Measurements from ENCODE around the gene BMP10. TPM values are rescaled to one million over a fixed set of nuclear protein-coding genes. Genes with fewer than 3 reads are reported as not detected.
A peak's percentile ranks its signal among the peaks of the same experiment; 100 is the strongest.

BMP10 gene, protein sequence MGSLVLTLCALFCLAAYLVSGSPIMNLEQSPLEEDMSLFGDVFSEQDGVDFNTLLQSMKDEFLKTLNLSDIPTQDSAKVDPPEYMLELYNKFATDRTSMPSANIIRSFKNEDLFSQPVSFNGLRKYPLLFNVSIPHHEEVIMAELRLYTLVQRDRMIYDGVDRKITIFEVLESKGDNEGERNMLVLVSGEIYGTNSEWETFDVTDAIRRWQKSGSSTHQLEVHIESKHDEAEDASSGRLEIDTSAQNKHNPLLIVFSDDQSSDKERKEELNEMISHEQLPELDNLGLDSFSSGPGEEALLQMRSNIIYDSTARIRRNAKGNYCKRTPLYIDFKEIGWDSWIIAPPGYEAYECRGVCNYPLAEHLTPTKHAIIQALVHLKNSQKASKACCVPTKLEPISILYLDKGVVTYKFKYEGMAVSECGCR
- not detected in 2 replicates for total RNA-seq

DNA sequence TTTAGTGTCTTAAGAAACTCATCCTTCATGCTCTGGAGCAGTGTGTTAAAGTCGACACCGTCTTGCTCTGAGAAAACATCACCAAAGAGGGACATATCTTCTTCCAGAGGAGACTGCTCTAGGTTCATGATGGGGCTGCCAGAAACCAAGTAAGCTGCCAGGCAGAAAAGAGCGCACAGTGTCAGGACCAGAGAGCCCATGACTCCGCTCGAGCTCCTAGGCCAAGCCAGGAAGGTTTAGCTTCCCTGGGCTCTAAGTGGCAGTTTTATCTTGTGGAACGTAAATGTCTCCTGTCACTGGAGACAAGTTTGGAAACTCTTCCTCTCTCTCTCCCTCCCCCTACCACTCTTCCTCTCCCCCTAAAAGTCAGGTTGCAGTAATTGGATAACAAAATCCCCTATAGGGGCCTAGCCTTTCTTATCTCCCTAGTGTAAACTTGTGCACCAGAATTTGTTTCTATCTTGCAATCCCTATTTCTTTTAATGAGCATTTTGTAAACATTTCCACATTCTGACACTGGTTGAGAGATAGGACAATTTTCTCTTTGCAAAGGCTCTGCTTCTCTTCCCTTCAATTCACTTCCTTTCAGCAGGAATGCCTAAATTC is at the start of gene BMP10:
TSS of gene BMP10 (minus strand) at position 239 of the 606 bp plus-strand sequence. CDS start at position 200, 39 bp downstream.
- DNase-seq (ENCODE audit: low read depth in 2 of 2), result no peak

DNA sequence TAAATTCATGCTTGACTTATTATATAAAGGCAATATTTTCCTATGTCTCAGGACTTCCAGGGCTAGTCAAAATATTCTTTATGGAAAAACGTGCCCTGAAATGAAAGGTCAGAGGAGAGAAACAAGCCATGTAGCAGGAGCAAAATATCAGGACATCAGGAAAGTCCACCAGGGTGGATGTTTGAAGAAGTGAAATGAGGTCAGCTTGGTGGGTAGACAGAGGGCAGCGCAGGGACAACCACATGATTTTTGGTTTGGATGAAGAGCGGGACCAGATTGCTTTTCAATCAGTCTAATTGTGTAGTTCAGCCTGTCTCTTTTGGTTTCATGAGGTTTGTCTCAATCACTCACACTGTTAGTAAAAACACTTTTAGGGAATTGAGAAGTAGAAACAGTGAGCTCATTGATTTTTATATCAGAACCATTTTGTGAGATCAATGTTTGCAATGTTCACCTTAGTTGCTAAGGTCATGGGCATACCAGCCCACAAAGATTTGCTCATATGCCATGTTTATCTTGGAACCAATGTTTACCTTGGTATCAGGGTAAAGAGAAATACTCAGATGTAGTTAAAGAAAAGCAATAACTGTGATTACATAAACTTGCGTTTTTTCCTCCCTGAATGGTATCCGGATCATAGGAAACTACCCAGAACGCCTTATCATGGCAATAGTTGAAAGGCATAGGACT is 49.4 kb upstream of the BMP10 start:
- no peak for DNase-seq (ENCODE audit: low read depth in 2 of 2)

DNA sequence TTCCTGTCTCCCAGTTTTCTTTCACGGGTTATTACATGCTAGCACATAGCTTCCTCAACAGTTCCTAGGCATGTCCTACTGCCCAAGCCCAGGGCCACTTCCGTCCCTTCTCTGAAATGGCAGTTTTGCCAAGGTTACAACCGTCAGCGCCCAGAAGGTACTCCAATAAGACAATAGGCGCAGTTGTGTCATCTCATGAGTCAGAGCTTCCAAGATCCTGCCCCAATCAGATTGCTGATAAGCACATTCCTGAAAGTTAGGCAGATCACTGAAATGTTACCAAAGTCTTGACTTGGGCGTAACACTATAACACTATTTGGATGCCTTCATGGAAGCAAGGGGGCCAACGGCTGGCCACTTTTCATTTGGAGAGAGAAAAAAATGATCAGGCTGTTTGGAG is 47.3 kb upstream of the BMP10 start:
- DNase-seq (ENCODE audit: low read depth in 2 of 2), result peak; percentile 11 to 79

DNA sequence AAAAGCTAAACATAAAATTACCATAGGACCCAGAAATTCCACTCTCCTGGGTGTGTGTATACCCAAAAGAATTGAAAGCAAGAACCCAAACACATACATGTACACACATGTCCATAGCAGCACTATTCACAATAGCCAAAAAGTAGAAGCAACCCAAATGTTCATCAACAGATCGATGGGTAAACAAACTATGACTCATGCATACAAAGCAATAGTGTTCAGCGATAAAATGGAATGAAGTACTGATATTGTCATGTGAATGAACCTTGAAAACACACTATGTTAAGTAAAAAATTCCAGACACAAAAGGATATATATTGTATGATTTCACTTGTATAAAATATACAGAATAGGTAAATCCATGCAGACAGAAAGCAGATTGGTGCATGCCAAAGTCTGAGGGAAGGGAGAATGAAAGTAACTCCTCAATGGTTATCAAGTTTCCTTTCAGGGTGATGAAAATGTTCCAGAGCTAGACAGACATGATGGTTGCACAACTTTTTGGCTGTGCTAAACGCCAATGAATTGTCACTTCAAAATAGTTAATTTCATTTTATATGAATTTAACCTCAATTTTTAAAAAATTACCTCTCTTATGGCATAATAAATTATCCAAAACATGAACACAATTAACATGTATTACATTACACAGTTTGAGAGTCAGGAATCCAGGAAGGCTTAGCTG is 46.0 kb upstream of the BMP10 start:
- DNase-seq (ENCODE audit: low read depth in 2 of 2), result no peak

DNA sequence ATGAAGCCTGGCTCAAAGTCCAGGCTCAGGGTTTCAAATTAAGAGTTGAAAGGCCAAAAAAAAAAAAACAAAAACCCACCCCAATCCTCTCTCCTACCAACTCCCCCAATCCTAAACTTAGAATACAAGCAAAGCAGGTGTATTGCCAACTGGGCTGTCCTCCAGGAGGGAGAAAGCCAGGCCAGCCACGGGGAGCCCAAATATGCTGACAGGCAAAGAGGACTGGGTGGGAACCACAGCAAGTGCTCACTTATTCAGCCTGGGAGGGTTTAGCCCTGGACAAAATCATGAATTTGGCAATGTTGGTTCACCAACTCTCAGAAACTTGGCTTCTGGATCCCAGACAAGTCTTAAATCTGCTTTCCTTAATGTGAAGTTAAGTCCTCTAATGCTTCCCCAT is 45.0 kb upstream of the BMP10 start:
- DNase-seq (ENCODE audit: low read depth in 2 of 2), result no peak

DNA sequence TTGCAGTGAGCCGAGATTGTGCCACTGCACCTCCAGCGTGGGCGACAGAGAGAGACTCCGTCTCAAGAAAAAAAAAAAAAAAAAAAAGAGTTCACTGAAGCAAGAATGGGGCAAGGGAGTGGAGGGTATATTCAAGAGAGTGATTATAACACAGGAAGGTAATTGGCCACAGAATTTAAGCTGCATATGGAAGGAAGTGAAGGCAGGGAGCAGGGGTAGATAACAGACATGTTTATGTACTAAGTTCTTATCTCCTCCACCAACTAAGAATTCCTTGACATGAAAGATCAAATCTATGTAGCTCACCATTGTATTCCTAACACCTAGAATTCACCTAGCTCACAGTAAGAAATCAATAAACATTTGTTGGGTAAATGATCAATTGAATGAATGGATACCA is 44.2 kb upstream of the BMP10 start:
- no peak for DNase-seq (ENCODE audit: low read depth in 2 of 2)

DNA sequence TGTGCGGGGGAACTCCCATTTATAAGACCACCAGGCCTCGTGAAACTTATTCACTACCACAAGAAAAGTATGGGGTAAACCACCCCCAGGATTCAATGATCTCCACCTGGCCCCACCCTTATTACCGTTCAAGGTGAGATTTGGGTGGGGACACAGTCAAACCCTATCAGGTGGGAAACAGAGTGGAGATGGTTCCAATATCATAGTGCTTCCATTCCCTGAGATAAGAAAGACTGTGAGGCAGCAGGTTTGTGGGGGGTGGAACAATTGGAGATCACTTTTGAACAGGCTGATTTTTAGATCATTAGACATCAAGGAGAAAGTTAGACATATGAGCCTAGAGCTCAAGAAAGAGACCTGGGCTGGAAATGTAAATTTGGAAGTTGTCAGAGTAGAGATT is 42.2 kb upstream of the BMP10 start:
- no peak for DNase-seq (ENCODE audit: low read depth in 2 of 2)

DNA sequence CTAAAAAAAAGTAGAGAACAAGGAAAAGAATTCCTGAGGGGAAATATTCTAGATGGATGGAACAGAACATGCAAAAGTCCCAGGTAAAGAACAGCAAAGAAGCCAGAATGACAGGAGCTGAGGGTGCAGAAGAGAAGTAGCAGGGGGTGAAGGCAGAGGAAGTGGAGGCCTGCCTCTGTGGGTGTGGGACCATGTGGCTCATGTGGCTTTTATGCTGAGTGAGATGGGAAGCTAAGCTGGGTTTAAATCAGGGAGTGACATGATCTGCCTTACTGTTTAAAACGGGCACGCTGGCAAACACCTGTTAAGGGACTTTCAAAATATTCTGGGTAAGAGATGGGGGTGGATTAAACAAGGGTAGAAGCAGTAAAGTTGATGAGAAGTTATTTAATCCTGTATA is 41.5 kb upstream of the BMP10 start:
- no peak for DNase-seq (ENCODE audit: low read depth in 2 of 2)

DNA sequence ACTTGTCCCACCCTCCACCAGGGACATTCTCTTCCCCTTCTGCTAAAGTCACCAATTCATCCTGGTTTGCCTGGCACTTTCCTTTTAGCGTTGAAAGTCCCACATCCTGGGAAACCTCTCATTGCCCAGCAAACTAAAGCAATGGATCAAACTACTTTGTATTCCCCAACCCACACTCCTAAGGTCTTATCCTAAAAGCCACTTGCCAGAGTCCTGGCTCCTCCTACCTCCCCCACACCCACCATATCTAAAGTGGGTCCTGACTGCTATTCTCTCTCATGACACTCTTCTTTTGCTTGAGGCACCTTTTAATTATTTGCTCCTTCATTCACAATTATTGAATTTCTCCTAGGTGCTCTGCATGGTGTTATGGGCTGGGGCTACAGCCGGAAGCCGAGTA is 40.9 kb upstream of the BMP10 start:
- DNase-seq (ENCODE audit: low read depth in 2 of 2), result no peak

DNA sequence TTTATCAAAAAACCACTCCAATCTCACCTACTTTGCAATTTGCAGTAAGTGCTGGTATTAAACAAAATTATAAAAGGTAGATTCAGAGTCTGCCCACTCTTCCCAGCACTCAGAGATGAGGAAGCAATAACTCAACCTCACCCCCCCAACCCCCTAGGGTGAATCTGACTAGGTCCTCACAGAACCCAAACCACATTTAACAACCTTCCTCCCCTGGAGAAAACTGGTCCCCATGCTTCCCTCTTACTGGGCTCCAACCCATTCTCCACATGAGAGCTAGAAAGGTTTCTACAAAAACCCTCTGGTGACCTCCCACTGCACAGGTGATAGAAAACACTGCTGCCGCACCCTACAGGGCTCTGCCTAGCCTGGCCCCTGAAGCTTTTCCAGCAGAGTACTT is 40.5 kb upstream of the BMP10 start:
- DNase-seq (ENCODE audit: low read depth in 2 of 2), result no peak

DNA sequence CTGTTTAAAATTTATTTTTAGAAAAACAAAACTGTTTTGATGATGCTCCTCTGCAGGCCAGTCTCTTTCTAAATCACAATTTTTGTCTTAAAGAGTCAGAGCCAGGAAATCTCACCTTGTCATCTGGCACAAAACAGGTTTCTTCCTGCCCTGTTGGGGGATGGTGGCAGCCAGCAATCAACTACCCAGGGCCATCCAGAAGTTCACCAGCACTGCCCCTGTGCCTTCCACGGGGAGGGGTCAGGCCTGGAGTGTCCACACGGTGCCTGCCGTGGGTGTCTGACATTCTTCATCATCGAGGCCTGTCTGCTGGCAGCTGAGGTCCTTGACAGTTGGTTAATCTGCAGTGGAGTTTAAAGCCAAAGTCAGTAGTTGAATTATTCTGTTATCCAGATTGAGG is 40.0 kb upstream of the BMP10 start:
- no peak for DNase-seq (ENCODE audit: low read depth in 2 of 2)

DNA sequence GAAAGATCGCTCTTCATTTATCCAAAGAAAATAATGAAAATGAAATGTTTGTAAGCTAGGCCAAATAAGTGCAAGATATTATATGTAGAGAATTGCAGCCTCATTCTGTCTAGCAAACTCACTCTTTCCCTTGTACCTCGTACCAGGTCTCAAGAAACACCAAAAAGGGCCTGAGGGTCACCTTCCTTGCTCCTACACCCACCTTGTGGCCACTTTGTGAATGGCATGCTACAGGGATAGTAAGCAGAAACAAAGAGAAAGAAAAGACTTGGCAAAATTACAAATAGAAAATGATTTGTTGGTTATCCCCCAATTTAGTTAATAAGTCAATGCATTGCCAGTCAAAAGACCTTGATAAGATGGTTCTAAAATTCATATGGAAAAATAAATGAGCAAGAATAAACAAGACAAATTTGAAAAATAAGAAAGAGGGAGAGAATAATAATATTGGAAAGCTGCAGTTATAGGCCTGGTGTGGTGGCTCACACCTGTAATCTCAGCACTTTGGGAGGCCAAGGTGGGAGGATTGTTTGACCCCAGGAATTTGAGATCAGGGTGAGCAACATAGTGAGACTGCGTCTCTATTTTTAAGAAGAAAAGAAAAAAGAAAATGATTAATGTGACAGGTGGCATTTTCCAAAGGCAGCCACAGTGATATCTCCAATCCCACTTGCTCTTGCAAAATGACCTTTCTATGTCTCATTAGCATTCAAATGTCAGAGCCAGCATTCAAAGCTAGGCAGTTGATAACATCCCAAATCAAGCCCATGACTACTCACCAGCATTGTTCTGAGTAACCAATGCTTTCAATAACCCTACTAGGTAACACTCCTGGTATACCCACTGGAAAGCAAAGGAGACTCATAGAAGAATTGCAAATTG is 38.8 kb upstream of the BMP10 start:
- peak; percentile 75 to 83 for DNase-seq (ENCODE audit: low read depth in 2 of 2)

DNA sequence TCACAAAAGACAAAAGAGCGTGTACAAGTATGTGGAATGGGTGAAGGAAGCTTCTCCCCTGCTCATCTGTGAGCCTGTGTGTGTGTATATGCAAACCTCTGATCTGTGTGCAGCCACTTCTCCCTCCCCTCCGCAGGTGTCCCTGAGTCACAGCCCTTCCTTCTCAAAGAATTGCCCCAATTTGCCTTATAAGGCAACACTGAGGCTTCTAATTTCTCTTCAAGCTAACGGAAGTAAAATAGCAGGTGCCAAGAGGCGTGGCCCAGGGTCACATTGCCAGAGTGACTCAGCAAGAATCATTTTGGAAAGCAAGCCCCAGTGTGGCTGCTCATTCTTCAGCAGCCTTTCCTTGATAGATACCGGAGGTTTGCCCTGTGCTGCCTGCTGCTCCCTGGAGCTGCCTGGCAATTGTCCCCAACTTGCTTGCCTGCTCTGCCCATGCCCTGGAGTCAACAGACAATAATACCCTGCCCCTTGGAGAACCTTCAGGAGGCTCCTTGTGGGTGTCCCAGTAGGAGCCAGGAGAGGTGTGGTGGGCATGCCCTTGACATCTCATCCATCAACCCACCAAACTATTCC is 37.3 kb upstream of the BMP10 start:
- DNase-seq (ENCODE audit: low read depth in 2 of 2), result peak; percentile 51 to 91

DNA sequence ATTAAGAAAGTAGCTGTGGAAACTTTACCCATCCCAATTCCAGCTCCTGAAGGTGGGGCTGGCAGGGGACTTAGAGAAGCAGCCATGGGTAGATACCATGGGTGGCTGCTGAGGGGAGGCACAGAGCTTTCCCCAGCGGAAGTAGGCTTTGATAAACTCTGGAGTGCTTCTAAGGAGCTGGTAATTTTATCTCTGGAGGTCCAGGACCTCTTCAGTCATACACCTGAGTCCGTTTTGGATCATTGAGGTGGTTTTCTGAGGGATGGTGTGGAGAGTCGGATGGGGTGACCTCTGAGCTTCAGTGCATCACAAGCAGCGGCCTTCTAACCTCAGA is 36.7 kb upstream of the BMP10 start:
- DNase-seq (ENCODE audit: low read depth in 2 of 2), result no peak

DNA sequence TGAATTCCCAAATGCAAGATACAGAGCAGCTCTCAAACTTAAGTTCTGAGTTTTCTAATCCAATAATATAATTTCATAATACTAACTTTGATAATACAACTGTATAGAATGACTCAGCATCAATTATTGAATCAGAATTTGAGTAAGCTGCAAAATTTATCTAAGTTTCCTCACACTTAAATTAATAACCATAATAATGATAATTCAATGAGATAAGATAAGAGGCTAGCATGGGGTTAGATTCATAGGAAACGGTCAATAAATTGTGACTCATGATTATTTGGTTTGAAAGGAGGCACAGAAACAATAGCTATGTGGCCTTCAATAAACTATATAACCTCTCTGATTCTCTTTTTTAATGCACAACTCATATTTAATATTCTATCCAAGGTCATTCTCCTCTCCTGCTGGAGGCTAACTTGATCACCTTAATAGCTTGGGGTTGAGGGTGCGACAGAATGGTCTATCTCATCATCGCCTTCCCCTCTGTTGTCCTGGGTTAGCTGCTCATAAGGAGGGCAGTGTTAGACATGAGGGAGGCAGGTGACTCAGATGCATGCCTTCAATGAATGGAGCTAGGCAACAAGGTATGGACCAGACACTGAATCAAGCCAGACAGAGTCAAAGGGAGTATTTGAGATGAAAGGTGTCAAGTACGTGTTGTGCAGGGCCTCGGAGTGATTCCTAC is 36.2 kb upstream of the BMP10 start:
- DNase-seq (ENCODE audit: low read depth in 2 of 2), result peak in 1 of 2 donors; percentile 11

DNA sequence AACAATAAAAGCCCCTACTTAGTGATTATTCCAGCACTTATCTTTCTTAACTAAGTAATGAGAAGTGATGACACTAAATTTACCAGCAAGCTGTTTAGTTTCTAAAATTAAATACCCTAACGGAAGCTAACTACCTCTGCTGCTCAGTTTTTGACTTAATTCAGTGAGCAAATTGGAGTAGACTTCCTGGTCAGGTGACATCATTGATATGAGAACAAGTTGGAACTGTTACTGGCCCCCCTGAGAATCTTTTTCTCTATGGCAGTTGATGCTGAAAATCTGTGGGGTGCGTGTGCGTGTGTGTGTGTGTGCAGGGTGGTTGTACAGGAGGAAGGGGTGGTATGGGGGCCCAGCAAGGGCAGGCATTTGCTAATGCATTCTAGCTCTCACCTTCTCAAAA is 35.5 kb upstream of the BMP10 start:
- DNase-seq (ENCODE audit: low read depth in 2 of 2), result no peak

DNA sequence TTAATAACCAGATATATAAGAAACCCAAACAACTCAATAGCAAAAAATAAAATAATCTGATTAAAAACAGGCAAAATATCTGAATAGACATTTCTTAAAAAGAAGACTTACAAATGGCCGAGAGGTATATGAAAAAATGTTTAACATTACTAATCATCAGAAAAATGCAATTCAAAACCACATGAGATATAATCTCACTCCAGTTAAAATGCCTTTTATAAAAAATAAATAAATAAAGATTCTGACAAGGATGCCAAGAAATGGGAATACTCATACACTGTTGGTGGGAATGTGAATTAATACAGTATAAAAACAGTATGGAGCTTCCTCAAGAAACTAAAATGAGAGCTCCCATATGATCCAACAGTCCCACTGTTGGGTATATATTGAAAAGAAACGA is 33.9 kb upstream of the BMP10 start:
- DNase-seq (ENCODE audit: low read depth in 2 of 2), result no peak

DNA sequence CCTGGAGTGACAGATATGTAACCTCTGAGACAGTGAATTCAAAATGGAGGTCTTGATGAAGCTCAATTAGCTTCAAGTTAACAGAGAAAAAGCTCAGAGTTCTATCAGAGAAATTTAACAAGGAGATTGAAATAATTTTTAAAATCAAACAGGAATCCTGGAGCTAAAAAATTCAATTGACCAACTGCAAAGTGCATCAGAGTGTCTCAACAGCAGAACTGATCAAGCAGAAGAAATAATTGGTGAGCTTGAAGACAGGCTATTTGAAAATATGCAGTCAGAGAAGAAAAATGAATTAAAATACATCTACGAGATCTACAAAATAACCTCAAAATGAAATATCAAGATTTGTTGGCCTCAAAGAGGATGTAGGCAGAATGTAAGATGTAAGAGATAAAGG is 30.4 kb upstream of the BMP10 start:
- no peak for DNase-seq (ENCODE audit: low read depth in 2 of 2)

DNA sequence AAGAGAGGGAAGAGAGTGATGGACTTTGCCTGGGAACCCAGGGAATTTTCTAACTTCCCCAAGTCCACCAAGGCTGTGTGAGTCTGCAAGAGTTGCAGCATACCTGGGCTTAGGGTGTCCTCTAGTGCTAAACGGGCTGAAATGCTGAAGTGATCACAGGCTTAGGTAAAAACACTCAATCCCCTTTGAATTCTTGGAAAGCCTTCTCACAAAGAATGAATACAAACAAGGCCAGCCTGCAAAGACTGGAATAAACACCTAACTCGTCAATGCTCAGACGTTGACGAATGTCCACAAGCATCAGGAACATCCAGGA is 30.0 kb upstream of the BMP10 start:
- peak; percentile 49 to 60 for DNase-seq (ENCODE audit: low read depth in 2 of 2)

DNA sequence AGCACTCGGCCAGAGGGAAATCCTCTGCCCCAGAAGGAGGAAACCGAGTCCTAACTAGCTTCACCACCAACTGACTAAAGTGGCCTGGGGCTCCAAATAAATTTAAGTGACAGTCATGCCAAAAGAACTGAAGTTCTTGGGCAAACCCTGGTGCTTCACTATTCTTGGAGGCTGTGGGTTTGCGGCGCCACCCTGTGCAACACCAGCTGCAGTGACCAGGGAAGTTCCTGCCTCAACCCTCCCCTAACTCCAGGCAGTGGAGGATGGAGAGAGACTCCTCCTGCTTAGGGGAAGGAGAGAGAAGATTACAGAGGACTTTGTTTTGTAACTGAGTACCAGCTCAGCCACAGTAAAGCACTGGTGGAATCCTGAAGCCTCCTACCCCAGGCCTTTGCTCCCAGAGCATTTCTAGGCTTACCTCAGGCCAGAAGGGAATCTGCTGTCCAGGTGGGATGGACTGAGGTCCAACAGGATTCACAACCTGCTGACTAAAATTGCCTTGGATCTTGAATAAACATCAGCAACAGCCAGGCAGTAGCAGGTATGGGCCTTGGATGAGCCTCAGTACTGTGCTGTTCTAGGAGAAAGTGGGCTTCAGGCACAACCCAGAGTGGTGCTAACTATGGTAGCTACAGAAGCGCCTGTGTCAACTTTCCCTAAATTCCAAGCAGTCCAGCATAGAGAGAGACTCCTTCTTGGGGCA is 29.4 kb upstream of the BMP10 start:
- peak in 1 of 2 donors; percentile 12 for DNase-seq (ENCODE audit: low read depth in 2 of 2)

All from lung microvascular endothelial cell (primary cell).